Upper lobe of right lung (tissue), 1 donor: ENCODE data around the gene ADD1. TPM values are rescaled to one million over a fixed set of nuclear protein-coding genes. Genes with fewer than 3 reads are reported as not detected.

Experiments
- ATAC-seq: fragments of 200-7000 bp; cut with Tn5 transposase; one replicate; pipeline ENCODE4 v1.9.1; 2020; ENCODE audit warnings: mild to moderate bottlenecking, moderate library complexity
- DNase-seq: peaks from one replicate; pipeline ENCODE4 v3.0.0-alpha.2; 2020
- H3K27ac ChIP-seq: fragments of 200-600 bp; one replicate; pipeline ENCODE4 v1.8.0; 2022
- H3K27me3 ChIP-seq: fragments of 200-600 bp; one replicate; pipeline ENCODE4 v1.8.0; 2022; ENCODE audit warnings: mild to moderate bottlenecking
- H3K36me3 ChIP-seq: fragments of 200-600 bp; one replicate; pipeline ENCODE4 v1.8.0; 2022
- H3K4me1 ChIP-seq: fragments of 200-600 bp; one replicate; pipeline ENCODE4 v1.8.0; 2022
- H3K4me3 ChIP-seq: fragments of 200-600 bp; one replicate; pipeline ENCODE4 v1.8.0; 2022; ENCODE audit warnings: mild to moderate bottlenecking
- H3K9me3 ChIP-seq: fragments of 200-600 bp; one replicate; pipeline ENCODE4 v1.8.0; 2022
- intact Hi-C: fragments of 100-400 bp; cut with DNase I; formaldehyde crosslinking; loops from one replicate; pipeline ENCODE4 v1.11.0; 2022
- total RNA-seq: library from RNA; stranded (reverse); fragmentation: NEBNext Ultra II Directional; extraction: Animal tissue kit (Norgen Biotek cat#: 25700); gene quantifications from one replicate; pipeline ENCODE4 v1.2.1, GENCODE V29; 2021
- TF ChIP-seq, protein P1 (sequence below): fragments of 200-600 bp; IDR thresholded peaks from one replicate; pipeline ENCODE4 v1.8.0; 2022; ENCODE audit warnings: antibody characterized with exemption
- donor health status: DM: no; HTN: yes; CAD: no; lungs with severe emphysema.

The ADD1 gene
- total RNA-seq, 1 donor from 2014 or later = 286 TPM

DNA sequence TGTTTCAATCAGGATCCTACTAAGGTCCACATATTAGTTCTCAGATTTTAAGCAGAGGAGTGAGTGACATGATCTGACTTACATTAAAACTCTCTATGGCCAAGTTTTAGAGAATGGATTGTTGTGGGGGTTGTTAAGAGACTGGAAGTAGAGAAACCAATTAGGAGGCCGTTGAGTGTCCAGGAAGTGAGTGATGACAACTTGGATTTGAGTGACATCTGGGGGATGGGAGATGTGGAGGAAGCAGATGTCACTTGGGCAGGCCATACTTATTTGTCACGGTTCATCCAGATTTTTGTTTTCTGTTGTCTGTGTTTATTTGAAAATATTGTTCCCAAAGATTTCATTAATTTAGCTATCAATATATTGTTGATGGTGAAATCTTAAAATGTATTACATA lies 28.3 kb downstream of the ADD1 start:
- Histone ChIP-seq H3K27ac (peak overlapping the region; percentile 31), H3K4me1 (peaks cover 74% of the 10 kb centered on the region), H3K9me3 (no peaks in the 10 kb centered on the region), H3K27me3 (no peaks in the 10 kb centered on the region), H3K36me3 (peaks cover 13% of the 10 kb centered on the region), H3K4me3 (no peak overlapping the region)
- TF ChIP-seq, protein P1, sequence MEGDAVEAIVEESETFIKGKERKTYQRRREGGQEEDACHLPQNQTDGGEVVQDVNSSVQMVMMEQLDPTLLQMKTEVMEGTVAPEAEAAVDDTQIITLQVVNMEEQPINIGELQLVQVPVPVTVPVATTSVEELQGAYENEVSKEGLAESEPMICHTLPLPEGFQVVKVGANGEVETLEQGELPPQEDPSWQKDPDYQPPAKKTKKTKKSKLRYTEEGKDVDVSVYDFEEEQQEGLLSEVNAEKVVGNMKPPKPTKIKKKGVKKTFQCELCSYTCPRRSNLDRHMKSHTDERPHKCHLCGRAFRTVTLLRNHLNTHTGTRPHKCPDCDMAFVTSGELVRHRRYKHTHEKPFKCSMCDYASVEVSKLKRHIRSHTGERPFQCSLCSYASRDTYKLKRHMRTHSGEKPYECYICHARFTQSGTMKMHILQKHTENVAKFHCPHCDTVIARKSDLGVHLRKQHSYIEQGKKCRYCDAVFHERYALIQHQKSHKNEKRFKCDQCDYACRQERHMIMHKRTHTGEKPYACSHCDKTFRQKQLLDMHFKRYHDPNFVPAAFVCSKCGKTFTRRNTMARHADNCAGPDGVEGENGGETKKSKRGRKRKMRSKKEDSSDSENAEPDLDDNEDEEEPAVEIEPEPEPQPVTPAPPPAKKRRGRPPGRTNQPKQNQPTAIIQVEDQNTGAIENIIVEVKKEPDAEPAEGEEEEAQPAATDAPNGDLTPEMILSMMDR = no peak
- intact Hi-C loops = no loop called here
- DNase-seq = no peak
- ATAC-seq = peak; percentile 44

GRCh38 chr4:2873329-2873728 lies 29.7 kb downstream of the ADD1 start:
- peaks cover 62% of the 10 kb centered on the region for H3K4me1 ChIP-seq
- intact Hi-C loops = no loop called here
- TF ChIP-seq, protein P1 = no peak
- ATAC-seq (no peak), DNase-seq (no peak)
- H3K27ac ChIP-seq = no peak overlapping the region
- H3K27me3 ChIP-seq = no peaks in the 10 kb centered on the region
- H3K4me3 ChIP-seq = no peak overlapping the region
- H3K9me3 ChIP-seq = no peaks in the 10 kb centered on the region
- peaks cover 23% of the 10 kb centered on the region for H3K36me3 ChIP-seq

- no peak for DNase-seq
- no peak for ATAC-seq
- H3K27ac ChIP-seq = no peak overlapping the region
Observed at GRCh38 chr4:2874861-2875260, 31.2 kb downstream of the ADD1 start.

DNA sequence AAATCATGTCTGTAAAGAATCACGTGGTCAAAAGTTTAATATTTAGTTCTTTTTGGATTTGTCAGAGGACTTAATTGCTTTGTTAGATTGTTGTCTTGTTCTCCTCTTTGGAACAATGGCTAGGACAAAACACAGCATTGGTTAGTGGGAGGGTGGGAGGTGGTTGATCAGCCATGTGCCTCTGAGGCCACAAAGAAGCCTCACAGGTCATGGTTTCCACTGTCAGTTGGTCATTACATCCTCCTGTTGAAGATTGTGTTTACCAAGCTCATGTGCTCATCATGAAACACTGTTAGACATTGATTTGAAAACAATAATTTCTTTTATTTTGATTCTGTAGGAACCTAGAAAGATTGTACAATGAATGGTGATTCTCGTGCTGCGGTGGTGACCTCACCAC lies 31.9 kb downstream of the ADD1 start:
- H3K9me3 ChIP-seq = no peaks in the 10 kb centered on the region
- H3K27me3 ChIP-seq = no peaks in the 10 kb centered on the region
- intact Hi-C loops = no loop called here
- DNase-seq (no peak), ATAC-seq (no peak)
- no peak overlapping the region for H3K4me3 ChIP-seq
- H3K4me1 ChIP-seq = peaks cover 46% of the 10 kb centered on the region
- H3K36me3 ChIP-seq = peaks cover 36% of the 10 kb centered on the region
- TF ChIP-seq, protein P1 = no peak
- H3K27ac ChIP-seq = no peak overlapping the region

More at GRCh38 chr4:2874861-2875260, 31.2 kb downstream of the ADD1 start:
- TF ChIP-seq, protein P1 = no peak
- intact Hi-C loops = no loop called here
- H3K4me1 ChIP-seq = peaks cover 50% of the 10 kb centered on the region
- no peak overlapping the region for H3K4me3 ChIP-seq
- peaks cover 31% of the 10 kb centered on the region for H3K36me3 ChIP-seq
- no peaks in the 10 kb centered on the region for H3K9me3 ChIP-seq
- H3K27me3 ChIP-seq = no peaks in the 10 kb centered on the region

DNA sequence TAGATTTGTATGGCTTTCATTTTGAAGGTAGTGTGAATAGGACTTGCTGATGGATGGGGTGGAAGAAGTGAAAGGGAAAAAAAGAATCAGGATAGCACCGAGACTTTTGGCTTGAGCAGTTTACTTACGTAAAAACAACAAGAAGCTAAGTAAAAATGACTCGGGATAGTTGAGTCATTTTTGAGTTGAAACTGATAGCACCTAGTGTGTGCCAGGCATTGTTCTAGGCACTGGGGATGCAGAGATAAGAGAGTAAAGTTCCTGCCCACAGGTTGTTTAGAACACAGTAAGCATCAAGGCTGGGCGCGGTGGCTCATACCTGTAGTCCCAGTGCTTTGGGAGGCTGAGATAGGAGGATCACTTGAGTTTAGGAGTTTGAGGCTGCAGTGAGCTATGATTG lies 34.7 kb downstream of the ADD1 start:
- H3K27ac ChIP-seq = no peak overlapping the region
- no peaks in the 10 kb centered on the region for H3K9me3 ChIP-seq
- ATAC-seq = no peak
- H3K4me1 ChIP-seq = peaks cover 19% of the 10 kb centered on the region
- no peak overlapping the region for H3K4me3 ChIP-seq
- TF ChIP-seq, protein P1 = no peak
- no peak for DNase-seq
- no peaks in the 10 kb centered on the region for H3K27me3 ChIP-seq
- intact Hi-C loops = no loop called here
- H3K36me3 ChIP-seq = peaks cover 53% of the 10 kb centered on the region

GRCh38 chr4:2879026-2879425 lies 35.4 kb downstream of the ADD1 start:
- intact Hi-C loops = no loop called here
- H3K4me1 ChIP-seq = peaks cover 12% of the 10 kb centered on the region
- no peak overlapping the region for H3K4me3 ChIP-seq
- no peaks in the 10 kb centered on the region for H3K27me3 ChIP-seq
- ATAC-seq (no peak), DNase-seq (no peak)
- H3K9me3 ChIP-seq = no peaks in the 10 kb centered on the region
- TF ChIP-seq, protein P1 = no peak
- H3K36me3 ChIP-seq = peaks cover 60% of the 10 kb centered on the region
- H3K27ac ChIP-seq = no peak overlapping the region
